ENCODE data around the gene BLTP2.
"Not testable (repeated sequence)": the region's sequence is repeated elsewhere in the genome, so short reads cannot be mapped to it uniquely, and the experiment has no call there.

The BLTP2 gene

GRCh38 chr17:28610376-28610775 lies 34.6 kb downstream of the BLTP2 start:
- DNase-seq (ENCODE audit: low read depth) = no peak
- no peak for TF ChIP-seq CTCF (IDR thresholded peaks at IDR 0.05; ENCODE audit: low read depth, low read length, missing control alignments)
- in situ Hi-C loops (cut with HindIII; ENCODE audit: low sequenced_read_pairs) = no loop called here
- no peak overlapping the region for H3K4me3 ChIP-seq (ENCODE audit: low read depth, low read length)

- H3K4me3 ChIP-seq (ENCODE audit: low read depth, low read length); DNase-seq (ENCODE audit: low read depth); in situ Hi-C loops (cut with HindIII; ENCODE audit: low sequenced_read_pairs): not testable (repeated sequence)
Measured at GRCh38 chr17:28604031-28604430, 40.9 kb downstream of the BLTP2 start.

GRCh38 chr17:28599311-28600184 lies 45.4 kb downstream of the BLTP2 start:
- no peak for TF ChIP-seq CTCF (IDR thresholded peaks at IDR 0.05; ENCODE audit: low read depth, low read length, missing control alignments)
- in situ Hi-C loops (cut with HindIII; ENCODE audit: low sequenced_read_pairs) = no loop called here
- H3K4me3 ChIP-seq (ENCODE audit: low read depth, low read length) = peak overlapping the region; percentile 75
- DNase-seq (ENCODE audit: low read depth) = peak; percentile 60

- in situ Hi-C loops (cut with HindIII; ENCODE audit: low sequenced_read_pairs) = no loop called here
- peak; percentile 75 for DNase-seq (ENCODE audit: low read depth)
- TF ChIP-seq CTCF (IDR thresholded peaks at IDR 0.05; ENCODE audit: low read depth, low read length, missing control alignments) = no peak
- peak within 1 kb of the TSS; percentile 75 for H3K4me3 ChIP-seq (ENCODE audit: low read depth, low read length)
Measured at GRCh38 chr17:28598799-28599310, 46.1 kb downstream of the BLTP2 start, which contains the start of gene SPAG5. Gene SPAG5, minus strand, starts transcription at chr17:28599025. Its CDS starts 79 bp downstream, at chr17:28598946.

GRCh38 chr17:28598389-28598788 lies 46.6 kb downstream of the BLTP2 start:
- in situ Hi-C loops (cut with HindIII; ENCODE audit: low sequenced_read_pairs) = no loop called here
- H3K4me3 ChIP-seq (ENCODE audit: low read depth, low read length) = peak overlapping the region; percentile 75
- DNase-seq (ENCODE audit: low read depth) = no peak
- no peak for TF ChIP-seq CTCF (IDR thresholded peaks at IDR 0.05; ENCODE audit: low read depth, low read length, missing control alignments)

GRCh38 chr17:28597606-28598383 lies 47.2 kb downstream of the BLTP2 start:
- no peak for DNase-seq (ENCODE audit: low read depth)
- in situ Hi-C loops (cut with HindIII; ENCODE audit: low sequenced_read_pairs) = no loop called here
- TF ChIP-seq CTCF (IDR thresholded peaks at IDR 0.05; ENCODE audit: low read depth, low read length, missing control alignments) = no peak
- peak overlapping the region; percentile 75 for H3K4me3 ChIP-seq (ENCODE audit: low read depth, low read length)

Data from astrocyte of the cerebellum (primary cell).